ENCODE data around the gene UNC13C. TPM values are rescaled to one million over a fixed set of nuclear protein-coding genes. Genes with fewer than 3 reads are reported as not detected.

UNC13C gene
- total RNA-seq, 1 experiment from 2014 or later, result not detected

- H3K4me1 ChIP-seq (ENCODE audit: control insufficient read depth in 1 of 2, insufficient read depth in 2 of 2, low read length in 2 of 2), result no peaks in the 10 kb centered on the region
- DNase-seq (ENCODE audit: low read depth, low spot score) (no peak), ATAC-seq (no peak)
- H3K9ac ChIP-seq (ENCODE audit: low read length), result no peak overlapping the region
- no peaks in the 10 kb centered on the region for H3K79me2 ChIP-seq (ENCODE audit: insufficient read depth, low read length)
- H3K27me3 ChIP-seq (ENCODE audit: insufficient read depth, low read length), result no peaks in the 10 kb centered on the region
- BruUV-seq (replicated peaks), result no TSS peak
- peaks cover 9 to 24% of the 10 kb centered on the region in 2 experiments; a peak in 2 of 4 replicates for H3K9me3 ChIP-seq (ENCODE audit: control insufficient read depth in 1 of 2, insufficient read depth in 1 of 2, low read depth in 1 of 2, low read length in 2 of 2)
- intact Hi-C loops (cut with micrococcal nuclease), result no loop called here
- no peak for TF ChIP-seq YY1 (IDR thresholded peaks at IDR 0.05; ENCODE audit: extremely low read depth, insufficient replicate concordance, low read depth, low read length)
- TF ChIP-seq MAX (IDR thresholded peaks at IDR 0.05), result no peak
- no peak for TF ChIP-seq CBX3 (IDR thresholded peaks at IDR 0.05; ENCODE audit: low read depth)
- TF ChIP-seq JUND (IDR thresholded peaks at IDR 0.05), result no peak
- no peak overlapping the region for H3K4me2 ChIP-seq (ENCODE audit: low read length)
- no peaks in the 10 kb centered on the region for H3K9me2 ChIP-seq (ENCODE audit: insufficient read depth)
- H3K36me3 ChIP-seq (ENCODE audit: control insufficient read depth in 1 of 2, insufficient read depth in 2 of 2, low read length in 2 of 2), result no peaks in the 10 kb centered on the region
- ChIA-PET POLR2A (no interaction called here), CTCF (no interaction called here), RAD21 (ENCODE audit: low non-redundant PET in 1 of 2, low total read pairs in 2 of 2, uncharacterized antibody in 2 of 2, unreplicated experiment in 2 of 2) (no interaction called here)
- no peak overlapping the region for H3K4me3 ChIP-seq (replicated peaks in 1 of 2; ENCODE audit: low read depth in 1 of 2, low read length in 2 of 2)
- H3K27ac ChIP-seq (ENCODE audit: low read depth, low read length), result no peak overlapping the region
- no peak overlapping the region for H2AFZ ChIP-seq (ENCODE audit: low read depth, low read length, poor library complexity, severe bottlenecking)
- no peaks in the 10 kb centered on the region for H4K20me1 ChIP-seq (ENCODE audit: insufficient read depth)
These were observed 627.3 kb downstream of the UNC13C start for GRCh38 chr15:54605556-54605955.

GRCh38 chr15:54608876-54609835 is 630.9 kb downstream of the UNC13C start:
- intact Hi-C loops (cut with micrococcal nuclease), result no loop called here
- no peak overlapping the region for H3K4me3 ChIP-seq (replicated peaks in 1 of 2; ENCODE audit: low read depth in 1 of 2, low read length in 2 of 2)
- no peak overlapping the region for H3K9ac ChIP-seq (ENCODE audit: low read length)
- no peak overlapping the region for H3K4me2 ChIP-seq (ENCODE audit: low read length)
- H3K36me3 ChIP-seq (ENCODE audit: control insufficient read depth in 1 of 2, insufficient read depth in 2 of 2, low read length in 2 of 2), result no peaks in the 10 kb centered on the region
- H3K4me1 ChIP-seq (ENCODE audit: control insufficient read depth in 1 of 2, insufficient read depth in 2 of 2, low read length in 2 of 2), result no peaks in the 10 kb centered on the region
- no peaks in the 10 kb centered on the region for H3K9me2 ChIP-seq (ENCODE audit: insufficient read depth)
- DNase-seq (ENCODE audit: low read depth, low spot score) (no peak), ATAC-seq (no peak)
- H2AFZ ChIP-seq (ENCODE audit: low read depth, low read length, poor library complexity, severe bottlenecking), result no peak overlapping the region
- CTCF ChIA-PET, result no interaction called here
- RAD21 ChIA-PET (ENCODE audit: low non-redundant PET in 1 of 2, low total read pairs in 2 of 2, uncharacterized antibody in 2 of 2, unreplicated experiment in 2 of 2), result no interaction called here
- no peaks in the 10 kb centered on the region for H4K20me1 ChIP-seq (ENCODE audit: insufficient read depth)
- H3K9me3 ChIP-seq (ENCODE audit: control insufficient read depth in 1 of 2, insufficient read depth in 1 of 2, low read depth in 1 of 2, low read length in 2 of 2), result peaks cover 9 to 15% of the 10 kb centered on the region in 2 experiments; a peak in 2 of 4 replicates
- no peaks in the 10 kb centered on the region for H3K79me2 ChIP-seq (ENCODE audit: insufficient read depth, low read length)
- BruUV-seq (replicated peaks), result no TSS peak
- TF ChIP-seq CBX3 (IDR thresholded peaks at IDR 0.05; ENCODE audit: low read depth) (no peak), EZH2 (IDR thresholded peaks at IDR 0.05) (no peak)
- TF ChIP-seq, protein P1, sequence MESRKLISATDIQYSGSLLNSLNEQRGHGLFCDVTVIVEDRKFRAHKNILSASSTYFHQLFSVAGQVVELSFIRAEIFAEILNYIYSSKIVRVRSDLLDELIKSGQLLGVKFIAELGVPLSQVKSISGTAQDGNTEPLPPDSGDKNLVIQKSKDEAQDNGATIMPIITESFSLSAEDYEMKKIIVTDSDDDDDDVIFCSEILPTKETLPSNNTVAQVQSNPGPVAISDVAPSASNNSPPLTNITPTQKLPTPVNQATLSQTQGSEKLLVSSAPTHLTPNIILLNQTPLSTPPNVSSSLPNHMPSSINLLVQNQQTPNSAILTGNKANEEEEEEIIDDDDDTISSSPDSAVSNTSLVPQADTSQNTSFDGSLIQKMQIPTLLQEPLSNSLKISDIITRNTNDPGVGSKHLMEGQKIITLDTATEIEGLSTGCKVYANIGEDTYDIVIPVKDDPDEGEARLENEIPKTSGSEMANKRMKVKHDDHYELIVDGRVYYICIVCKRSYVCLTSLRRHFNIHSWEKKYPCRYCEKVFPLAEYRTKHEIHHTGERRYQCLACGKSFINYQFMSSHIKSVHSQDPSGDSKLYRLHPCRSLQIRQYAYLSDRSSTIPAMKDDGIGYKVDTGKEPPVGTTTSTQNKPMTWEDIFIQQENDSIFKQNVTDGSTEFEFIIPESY (IDR thresholded peaks at IDR 0.05; ENCODE audit: extremely low read depth, insufficient replicate concordance, low read length), result no peak
- no peak overlapping the region for H3K27ac ChIP-seq (ENCODE audit: low read depth, low read length)
- POLR2A ChIA-PET, result no interaction called here
- no peaks in the 10 kb centered on the region for H3K27me3 ChIP-seq (ENCODE audit: insufficient read depth, low read length)

All from HCT116 (cell line).